ENCODE measurements around the gene UBALD2.
A peak's percentile ranks its signal among the peaks of the same experiment; 100 is the strongest.
"Not testable (repeated sequence)": the region's sequence is repeated elsewhere in the genome, so short reads cannot be mapped to it uniquely, and the experiment has no call there.

The UBALD2 gene

GRCh38 chr17:76239538-76240274, 25.4 kb upstream of the UBALD2 start:
- H3K4me3 Mint-ChIP-seq: peak overlapping the region; percentile 25 to 68
- H3K27me3 Mint-ChIP-seq: peaks cover 31% of the 10 kb centered on the region in 2 donors
- no peaks in the 10 kb centered on the region for H3K9me3 Mint-ChIP-seq
- H3K27ac Mint-ChIP-seq: no peak overlapping the region
- ATAC-seq (replicated peaks) (peak; percentile 32 to 44), DNase-seq (no peak)
- peaks cover 18 to 29% of the 10 kb centered on the region in 2 donors for H3K4me1 Mint-ChIP-seq
- H3K36me3 Mint-ChIP-seq: peaks cover 0 to 1% of the 10 kb centered on the region in 2 donors

- no peaks in the 10 kb centered on the region for H3K9me3 Mint-ChIP-seq
- peak within 1 kb of the TSS; percentile 82 to 87 for H3K4me3 Mint-ChIP-seq
- no peak for DNase-seq
- H3K27ac Mint-ChIP-seq: peak within 1 kb of the TSS; percentile 90
- peaks cover 0 to 1% of the 10 kb centered on the region in 2 donors for H3K36me3 Mint-ChIP-seq
- peak; percentile 89 to 95 for ATAC-seq (replicated peaks)
- peaks cover 18 to 29% of the 10 kb centered on the region in 2 donors for H3K4me1 Mint-ChIP-seq
- H3K27me3 Mint-ChIP-seq: peaks cover 31% of the 10 kb centered on the region in 2 donors
Measured at GRCh38 chr17:76240461-76241203, 24.5 kb upstream of the UBALD2 start, which contains the start of gene RNF157. Gene RNF157, minus strand, starts transcription at chr17:76240493. Its CDS starts 253 bp downstream, at chr17:76240240.

GRCh38 chr17:76241204-76241538, 24.0 kb upstream of the UBALD2 start:
- ATAC-seq (replicated peaks) (no peak), DNase-seq (no peak)
- Mint-ChIP-seq H3K27me3 (peaks cover 31 to 32% of the 10 kb centered on the region in 2 donors), H3K27ac (peak overlapping the region; percentile 90), H3K4me3 (peak overlapping the region; percentile 82 to 87), H3K36me3 (peaks cover 0 to 1% of the 10 kb centered on the region in 2 donors), H3K9me3 (no peaks in the 10 kb centered on the region), H3K4me1 (peaks cover 20 to 34% of the 10 kb centered on the region in 2 donors)

- peaks cover 24 to 40% of the 10 kb centered on the region in 2 donors for H3K4me1 Mint-ChIP-seq
- H3K36me3 Mint-ChIP-seq: peaks cover 0 to 1% of the 10 kb centered on the region in 2 donors
- H3K9me3 Mint-ChIP-seq: no peaks in the 10 kb centered on the region
- peaks cover 31 to 36% of the 10 kb centered on the region in 2 donors for H3K27me3 Mint-ChIP-seq
- no peak overlapping the region for H3K27ac Mint-ChIP-seq
- ATAC-seq (replicated peaks) (no peak), DNase-seq (no peak)
- peak overlapping the region; percentile 82 to 87 for H3K4me3 Mint-ChIP-seq
Measured at GRCh38 chr17:76241691-76242255, 23.4 kb upstream of the UBALD2 start.

GRCh38 chr17:76243826-76244679, 21.1 kb upstream of the UBALD2 start:
- Mint-ChIP-seq H3K27me3 (peaks cover 27 to 30% of the 10 kb centered on the region in 2 donors), H3K4me3 (no peak overlapping the region), H3K4me1 (peaks cover 31 to 55% of the 10 kb centered on the region in 2 donors), H3K9me3 (no peaks in the 10 kb centered on the region), H3K27ac (peak overlapping the region; percentile 62), H3K36me3 (peaks cover 0 to 1% of the 10 kb centered on the region in 2 donors)
- ATAC-seq (replicated peaks): no peak
- no peak for DNase-seq

GRCh38 chr17:76244721-76245120, 20.4 kb upstream of the UBALD2 start:
- ATAC-seq (replicated peaks); H3K9me3 Mint-ChIP-seq; DNase-seq; H3K4me3 Mint-ChIP-seq; H3K36me3 Mint-ChIP-seq; H3K27ac Mint-ChIP-seq: not testable (repeated sequence)
- peaks cover 31 to 55% of the 10 kb centered on the region in 2 donors for H3K4me1 Mint-ChIP-seq
- peaks cover 27 to 28% of the 10 kb centered on the region in 2 donors for H3K27me3 Mint-ChIP-seq

GRCh38 chr17:76246080-76247066, 18.8 kb upstream of the UBALD2 start:
- no peaks in the 10 kb centered on the region for H3K36me3 Mint-ChIP-seq
- no peaks in the 10 kb centered on the region for H3K9me3 Mint-ChIP-seq
- ATAC-seq (replicated peaks) (peak; percentile 100), DNase-seq (peak; percentile 80)
- peaks cover 20 to 21% of the 10 kb centered on the region in 2 donors for H3K27me3 Mint-ChIP-seq
- H3K4me1 Mint-ChIP-seq: peaks cover 25 to 50% of the 10 kb centered on the region in 2 donors
- H3K27ac Mint-ChIP-seq: peak overlapping the region; percentile 75
- peak overlapping the region; percentile 55 to 58 for H3K4me3 Mint-ChIP-seq

- peaks cover 0 to 1% of the 10 kb centered on the region in 2 donors for H3K9me3 Mint-ChIP-seq
- DNase-seq (no peak), ATAC-seq (replicated peaks) (no peak)
- peak overlapping the region; percentile 42 for H3K27ac Mint-ChIP-seq
- peaks cover 31 to 52% of the 10 kb centered on the region in 2 donors for H3K4me1 Mint-ChIP-seq
- H3K36me3 Mint-ChIP-seq: no peaks in the 10 kb centered on the region
- no peak overlapping the region for H3K4me3 Mint-ChIP-seq
- peaks cover 14 to 17% of the 10 kb centered on the region in 2 donors for H3K27me3 Mint-ChIP-seq
Measured at GRCh38 chr17:76247304-76247703, 17.8 kb upstream of the UBALD2 start.

GRCh38 chr17:76248013-76248782, 16.9 kb upstream of the UBALD2 start:
- H3K4me3 Mint-ChIP-seq: no peak overlapping the region
- peaks cover 5 to 12% of the 10 kb centered on the region in 2 donors for H3K27me3 Mint-ChIP-seq
- no peak for DNase-seq
- ATAC-seq (replicated peaks): no peak
- H3K9me3 Mint-ChIP-seq: peaks cover 0 to 1% of the 10 kb centered on the region in 2 donors
- H3K27ac Mint-ChIP-seq: peak overlapping the region; percentile 27
- peaks cover 35 to 57% of the 10 kb centered on the region in 2 donors for H3K4me1 Mint-ChIP-seq
- H3K36me3 Mint-ChIP-seq: no peaks in the 10 kb centered on the region

- Mint-ChIP-seq H3K9me3 (peaks cover 0 to 1% of the 10 kb centered on the region in 2 donors), H3K4me3 (no peak overlapping the region), H3K36me3 (no peaks in the 10 kb centered on the region), H3K27me3 (peaks cover 0 to 5% of the 10 kb centered on the region in 2 donors), H3K4me1 (peaks cover 27 to 48% of the 10 kb centered on the region in 2 donors), H3K27ac (no peak overlapping the region)
- ATAC-seq (replicated peaks) (no peak), DNase-seq (no peak)
Measured at GRCh38 chr17:76250141-76250540, 15.0 kb upstream of the UBALD2 start.

GRCh38 chr17:76251478-76252039, 13.6 kb upstream of the UBALD2 start:
- Mint-ChIP-seq H3K4me1 (peaks cover 27 to 43% of the 10 kb centered on the region in 2 donors), H3K27me3 (peaks cover 0 to under 1% of the 10 kb centered on the region in 2 donors), H3K9me3 (peaks cover 0 to 1% of the 10 kb centered on the region in 2 donors), H3K27ac (peak overlapping the region; percentile 92), H3K4me3 (peak overlapping the region; percentile 64 to 70), H3K36me3 (no peaks in the 10 kb centered on the region)
- peak; percentile 19 to 20 for ATAC-seq (replicated peaks)
- DNase-seq: no peak
